ENCODE results near the gene CDC42EP4.

- no peak for TF ChIP-seq CTCF (IDR thresholded peaks at IDR 0.05 in 8 of 11, conservative IDR thresholded peaks at IDR 0.05 in 3 of 11)
- TF ChIP-seq POLR2A (IDR thresholded peaks at IDR 0.05): no peak
Observed at GRCh38 chr17:73311428-73311780, 397 bp downstream of the CDC42EP4 start.
